HepG2 (cell line): ENCODE data around the gene COL4A2. TPM values are rescaled to one million over a fixed set of nuclear protein-coding genes. Genes with fewer than 3 reads are reported as not detected.

Experiments used
- ATAC-seq: fragments of 200-7000 bp; cut with Tn5 transposase; 3 replicates; pipeline ENCODE4 v1.9.1; 2020; ENCODE audit warnings: mild to moderate bottlenecking, moderate library complexity
- BruUV-seq: library from RNA; stranded (reverse); fragments of 400-500 nt; replicated peaks from 2 replicates; lab custom pipeline; 2021; lab: Mats Ljungman, UMichigan
- CTCF ChIA-PET: fragments of 300-600 bp; formaldehyde crosslinking; extraction: SDS; loops from one replicate; lab custom pipeline; 2021; ENCODE audit warnings: low total read pairs, inconsistent platforms, low intra/inter-chr PET ratio; lab: Yijun Ruan, JAX
- POLR2A ChIA-PET: fragments of 350-600 bp; sonication (Branson Sonifier 250); formaldehyde crosslinking; loops from one replicate; lab custom pipeline; 2020; ENCODE audit warnings: antibody characterized with exemption, inconsistent platforms; lab: Yijun Ruan, JAX
- DNase-seq: peaks from one replicate; pipeline ENCODE4 v3.0.0-alpha.2; 2015; ENCODE audit warnings: low spot score
- FAIRE-seq: peaks from 3 replicates; lab custom pipeline; 2011; peaks lifted over from hg19 to GRCh38; lab: Jason Lieb, UNC
- H2AFZ ChIP-seq: one replicate; pipeline ENCODE4 v1.6.1; 2011; ENCODE audit warnings: low read length, inconsistent platforms
- H3K27ac ChIP-seq: fragments of 300-600 bp; 3 replicates; pipeline ENCODE4 v1.8.0; 2011; ENCODE audit warnings: mixed run types, mild to moderate bottlenecking, mixed read lengths, low read length, inconsistent platforms; ENCODE audit not compliant: insufficient read depth; ENCODE audit errors: extremely low read length
- H3K27me3 ChIP-seq, 2 experiments: fragments of 200-600 bp in 1 of 2; 2 replicates in 1 of 2; 3 replicates in 1 of 2; pipeline versions ENCODE4 v1.6.0 to v1.8.0; 2011; ENCODE audit warnings: low read length in 2 of 2, mild to moderate bottlenecking in 2 of 2, moderate library complexity in 2 of 2, inconsistent platforms in 1 of 2; ENCODE audit not compliant: insufficient read depth in 2 of 2, control insufficient read depth in 1 of 2
- H3K36me3 ChIP-seq, 2 experiments: fragments of 200-600 bp in 1 of 2; replicated peaks in 1 of 2; 2 replicates in 1 of 2; 3 replicates in 1 of 2; pipeline versions ENCODE4 v1.5.1 to v1.8.0; 2011; ENCODE audit warnings: low read length in 2 of 2, inconsistent platforms in 1 of 2; ENCODE audit not compliant: insufficient read depth in 2 of 2, control insufficient read depth in 1 of 2
- H3K4me1 ChIP-seq: 2 replicates; pipeline ENCODE4 v1.5.1; 2012; ENCODE audit warnings: low read length, inconsistent platforms; ENCODE audit not compliant: insufficient read depth
- H3K4me2 ChIP-seq: 2 replicates; pipeline ENCODE4 v1.6.0; 2011; ENCODE audit warnings: low read depth, low read length, inconsistent platforms
- H3K4me3 ChIP-seq, 3 experiments: fragments of 200-600 bp in 1 of 3; sonication (generic), shearing (Covaris generic) in 1 of 3; replicated peaks in 1 of 3; 2 replicates each; pipeline ENCODE4 v1.5.1; 2011 to 2016; ENCODE audit warnings: low read length in 3 of 3, inconsistent platforms in 2 of 3, low read depth in 2 of 3, mild to moderate bottlenecking in 2 of 3, control low read depth in 1 of 3, mixed read lengths in 1 of 3; ENCODE audit not compliant: insufficient read depth in 1 of 3
- H3K79me2 ChIP-seq: one replicate; pipeline ENCODE4 v1.6.1; 2011; ENCODE audit warnings: low read length, inconsistent platforms; ENCODE audit not compliant: insufficient read depth
- H3K9ac ChIP-seq: 2 replicates; pipeline ENCODE4 v1.6.0; 2011; ENCODE audit warnings: mild to moderate bottlenecking, low read depth, low read length, inconsistent platforms; ENCODE audit not compliant: insufficient read depth
- H3K9me3 ChIP-seq: 2 replicates; pipeline ENCODE4 v1.5.1; 2012; ENCODE audit warnings: mild to moderate bottlenecking, low read length
- H4K20me1 ChIP-seq: 2 replicates; pipeline ENCODE4 v1.6.0; 2011; ENCODE audit warnings: inconsistent platforms, mild to moderate bottlenecking, low read length, moderate library complexity; ENCODE audit not compliant: insufficient read depth
- MLLT10 ChIP-seq: sonication (generic); formaldehyde crosslinking; IDR thresholded peaks from 2 replicates; pipeline ENCODE4 v1.4.0; 2020; ENCODE audit warnings: missing genetic modification reagents
- SIX1 ChIP-seq: sonication (generic); formaldehyde crosslinking; IDR thresholded peaks from 2 replicates; pipeline ENCODE4 v1.4.0; 2020; ENCODE audit warnings: missing genetic modification reagents, borderline replicate concordance
- TCF7 ChIP-seq: sonication (generic); IDR thresholded peaks from 2 replicates; pipeline ENCODE4 v1.6.1; 2016; ENCODE audit warnings: antibody characterized with exemption, low read depth
- ZNF296 ChIP-seq: sonication (generic); formaldehyde crosslinking; conservative IDR thresholded peaks from 2 replicates; pipeline ENCODE4 v1.5.0; 2020; ENCODE audit warnings: mild to moderate bottlenecking, missing genetic modification reagents
- ZNF776 ChIP-seq: sonication (generic); formaldehyde crosslinking; IDR thresholded peaks from 2 replicates; pipeline ENCODE4 v1.4.0; 2020; ENCODE audit warnings: mild to moderate bottlenecking, missing genetic modification reagents
- WGBS: methylation state at CpG from one replicate; pipeline ENCODE4 v1.1.6; 2017; ENCODE audit warnings: low lambda C conversion rate; 5-methylcytosine and 5-hydroxymethylcytosine counted together
- in situ Hi-C: cut with HindIII; loops from 2 replicates; pipeline ENCODE4 v1.10.0; 2017; ENCODE audit warnings: low pct_unique_long_range_greater_than_20kb; ENCODE audit not compliant: extremely low pct_ligation_motif_present
- intact Hi-C: fragments of 100-400 bp; cut with micrococcal nuclease; formaldehyde crosslinking; loops from one replicate; pipeline ENCODE4 v1.10.0; 2022; ENCODE audit not compliant: unreplicated experiment
- polyA plus RNA-seq, 8 experiments: library from polyadenylated mRNA; depleted of rRNA in 3 of 8; stranded (reverse) in 7 of 8; unstranded in 1 of 8; fragments of >200 nt; fragmentation: Illumina TruSeq in 4 of 8; extraction: Trizol in 4 of 8; gene quantifications; 2 replicates each; pipeline versions ENCODE4 v1.2.1 to v1.2.3, GENCODE V29; 2011 to 2016; ENCODE audit warnings: low read depth in 4 of 8, missing spikeins in 1 of 8, mixed read lengths in 1 of 8; ENCODE audit not compliant: insufficient read depth in 1 of 8
- total RNA-seq, 5 experiments: library from RNA; depleted of rRNA; stranded (reverse); fragments of >200 nt; fragmentation: Illumina TruSeq; extraction: Trizol; gene quantifications; 2 replicates each; pipeline ENCODE4 v1.2.3, GENCODE V29; 2016; ENCODE audit warnings: low read depth in 1 of 5

The COL4A2 gene
- total and polyA plus RNA-seq, 2 of the 13 experiments (the other 11 are each of a cell fraction or from before 2014, with no cell fraction given) = 0.22 to 1.9 TPM

- H2AFZ ChIP-seq = no peak overlapping the region
- no TSS peak for BruUV-seq
- ChIA-PET CTCF (no interaction called here), POLR2A (no interaction called here)
- H3K4me2 ChIP-seq = no peak overlapping the region
- in situ Hi-C loops = no loop called here
- H3K4me1 ChIP-seq = no peaks in the 10 kb centered on the region
- FAIRE-seq = no peak
- H3K27ac ChIP-seq = no peak overlapping the region
- H3K79me2 ChIP-seq = no peaks in the 10 kb centered on the region
- 12% methylated on average over 8 of the region's 8 CpGs for WGBS
- no peak overlapping the region for H3K4me3 ChIP-seq
- no peak overlapping the region for H3K9ac ChIP-seq
- no peaks in the 10 kb centered on the region for H4K20me1 ChIP-seq
- intact Hi-C loops = no loop called here
- no peaks in the 10 kb centered on the region for H3K9me3 ChIP-seq
- TF ChIP-seq ZNF296 (CRISPR knock-in tag) = no peak
- TF ChIP-seq MLLT10 = no peak
- TF ChIP-seq TCF7 = no peak
- H3K36me3 ChIP-seq = no peaks in the 10 kb centered on the region
- peaks cover 2 to 33% of the 10 kb centered on the region in 2 experiments; a peak in 2 of 5 replicates for H3K27me3 ChIP-seq
- no peak for ATAC-seq
- DNase-seq = no peak
These were observed 41.4 kb downstream of the COL4A2 start for GRCh38 chr13:110348309-110349105.

- H3K27ac ChIP-seq = no peak overlapping the region
- ATAC-seq (no peak), DNase-seq (no peak), FAIRE-seq (no peak)
- BruUV-seq = no TSS peak
- H4K20me1 ChIP-seq = no peaks in the 10 kb centered on the region
- no peak overlapping the region for H2AFZ ChIP-seq
- peaks cover 2 to 31% of the 10 kb centered on the region in 2 experiments; a peak in 2 of 5 replicates for H3K27me3 ChIP-seq
- no peak overlapping the region for H3K4me2 ChIP-seq
- H3K36me3 ChIP-seq = no peaks in the 10 kb centered on the region
- no peaks in the 10 kb centered on the region for H3K79me2 ChIP-seq
- CTCF ChIA-PET = no interaction called here
- intact Hi-C loops = no loop called here
- no peak overlapping the region for H3K9ac ChIP-seq
- H3K4me3 ChIP-seq = no peak overlapping the region
- H3K4me1 ChIP-seq = no peaks in the 10 kb centered on the region
- POLR2A ChIA-PET = no interaction called here
- in situ Hi-C loops = no loop called here
- 6% methylated on average over 4 of the region's 5 CpGs for WGBS
- TF ChIP-seq ZNF776 (CRISPR knock-in tag) (no peak), SIX1 (CRISPR knock-in tag) (no peak)
- H3K9me3 ChIP-seq = no peaks in the 10 kb centered on the region
These were observed 42.2 kb downstream of the COL4A2 start for GRCh38 chr13:110349239-110349638.
